Measurements from ENCODE around the gene UGGT1. TPM values are rescaled to one million over a fixed set of nuclear protein-coding genes. Genes with fewer than 3 reads are reported as not detected.
"Not testable (repeated sequence)": the region's sequence is repeated elsewhere in the genome, so short reads cannot be mapped to it uniquely, and the experiment has no call there.

The UGGT1 gene
- polyA plus RNA-seq, 1 donor (not counting 4 experiments of a cell fraction or from before 2014, with no cell fraction given): 26.7 TPM

DNA sequence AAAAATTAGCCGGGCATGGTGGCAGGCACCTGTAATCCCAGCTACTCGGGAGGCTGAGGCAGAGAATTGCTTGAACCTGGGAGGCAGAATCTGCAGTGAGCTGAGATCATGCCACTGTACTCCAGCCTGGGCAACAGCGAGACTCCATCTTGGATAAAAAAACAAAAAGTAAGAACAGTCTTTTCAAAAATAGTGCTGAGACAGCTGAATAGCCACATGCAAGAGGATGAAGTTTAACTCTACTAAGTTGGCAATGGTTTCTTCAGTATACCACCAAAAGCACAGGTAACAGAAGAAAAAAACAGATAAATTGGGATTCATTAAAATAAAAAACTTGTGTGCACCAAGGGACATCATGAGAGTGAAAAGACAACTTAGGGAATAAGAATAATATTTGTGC is 115.2 kb downstream of the UGGT1 start:
- FAIRE-seq (no peak), DNase-seq (ENCODE audit: low read depth, low spot score) (no peak)
- H3K27me3 ChIP-seq (ENCODE audit: control insufficient read depth, extremely low read depth, insufficient read depth, low read length): no peaks in the 10 kb centered on the region
- H4K20me1 ChIP-seq (ENCODE audit: control insufficient read depth, extremely low read depth, insufficient read depth, low read length): no peaks in the 10 kb centered on the region
- H3K9me1 ChIP-seq (ENCODE audit: control insufficient read depth, extremely low read depth, insufficient read depth, low read length): no peaks in the 10 kb centered on the region
- no peak overlapping the region for H3K4me3 ChIP-seq (ENCODE audit: control insufficient read depth in 2 of 3, extremely low read depth in 1 of 3, insufficient read depth in 2 of 3, low read depth in 1 of 3, low read length in 3 of 3)
- TF ChIP-seq, protein P1, sequence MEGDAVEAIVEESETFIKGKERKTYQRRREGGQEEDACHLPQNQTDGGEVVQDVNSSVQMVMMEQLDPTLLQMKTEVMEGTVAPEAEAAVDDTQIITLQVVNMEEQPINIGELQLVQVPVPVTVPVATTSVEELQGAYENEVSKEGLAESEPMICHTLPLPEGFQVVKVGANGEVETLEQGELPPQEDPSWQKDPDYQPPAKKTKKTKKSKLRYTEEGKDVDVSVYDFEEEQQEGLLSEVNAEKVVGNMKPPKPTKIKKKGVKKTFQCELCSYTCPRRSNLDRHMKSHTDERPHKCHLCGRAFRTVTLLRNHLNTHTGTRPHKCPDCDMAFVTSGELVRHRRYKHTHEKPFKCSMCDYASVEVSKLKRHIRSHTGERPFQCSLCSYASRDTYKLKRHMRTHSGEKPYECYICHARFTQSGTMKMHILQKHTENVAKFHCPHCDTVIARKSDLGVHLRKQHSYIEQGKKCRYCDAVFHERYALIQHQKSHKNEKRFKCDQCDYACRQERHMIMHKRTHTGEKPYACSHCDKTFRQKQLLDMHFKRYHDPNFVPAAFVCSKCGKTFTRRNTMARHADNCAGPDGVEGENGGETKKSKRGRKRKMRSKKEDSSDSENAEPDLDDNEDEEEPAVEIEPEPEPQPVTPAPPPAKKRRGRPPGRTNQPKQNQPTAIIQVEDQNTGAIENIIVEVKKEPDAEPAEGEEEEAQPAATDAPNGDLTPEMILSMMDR (optimal IDR thresholded peaks at IDR 0.05 in 1 of 3, IDR thresholded peaks at IDR 0.05 in 1 of 3, conservative IDR thresholded peaks at IDR 0.05 in 1 of 3; ENCODE audit: extremely low read depth in 1 of 3, insufficient read depth in 2 of 3, low read length in 3 of 3): no peak
- TF ChIP-seq EZH2 (IDR thresholded peaks at IDR 0.05; ENCODE audit: low read length): no peak
- no peak overlapping the region for H2AFZ ChIP-seq (ENCODE audit: control insufficient read depth, low read length)
- no peaks in the 10 kb centered on the region for H3K4me1 ChIP-seq (ENCODE audit: control insufficient read depth, extremely low read depth, insufficient read depth, low read length)
- dilution Hi-C loops (cut with MboI; ENCODE audit: extremely low pct_ligation_motif_present, low sequenced_read_pairs): no loop called here
- H3K36me3 ChIP-seq (ENCODE audit: control insufficient read depth in 2 of 2, extremely low read depth in 1 of 2, insufficient read depth in 2 of 2, low read length in 2 of 2): no peaks in the 10 kb centered on the region
- no peaks in the 10 kb centered on the region for H3K9me3 ChIP-seq (ENCODE audit: control insufficient read depth, low read depth, low read length)
- no peak overlapping the region for H3K9ac ChIP-seq (ENCODE audit: control insufficient read depth, extremely low read depth, insufficient read depth, low read length)
- H3K4me2 ChIP-seq (ENCODE audit: control insufficient read depth, extremely low read depth, insufficient read depth, low read depth, low read length): no peak overlapping the region
- H3K79me2 ChIP-seq (ENCODE audit: control insufficient read depth, insufficient read depth, low read length): no peaks in the 10 kb centered on the region
- H3K27ac ChIP-seq (ENCODE audit: control insufficient read depth, insufficient read depth, low read length): no peak overlapping the region

DNA sequence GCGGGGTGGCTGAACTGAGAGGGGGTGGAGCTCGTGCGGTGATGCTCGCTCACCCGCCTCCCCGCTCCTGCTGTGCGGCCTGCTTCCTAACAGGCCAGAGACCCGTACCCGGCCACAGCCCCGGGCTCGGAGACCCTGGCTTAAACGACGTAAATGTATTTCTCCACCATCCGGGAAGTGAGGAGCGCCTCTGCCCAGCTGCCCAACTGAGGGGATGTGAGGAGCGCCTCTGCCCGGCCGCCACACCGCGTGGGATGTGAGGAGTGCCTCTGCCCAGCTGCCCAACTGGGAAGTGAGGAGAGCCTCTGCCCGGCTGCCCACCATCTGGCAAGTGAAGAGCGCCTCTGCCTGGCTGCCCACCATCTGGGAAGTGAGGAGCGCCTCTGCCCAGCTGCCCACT is 117.0 kb downstream of the UGGT1 start:
- FAIRE-seq (no peak), DNase-seq (ENCODE audit: low read depth, low spot score) (no peak)
- Histone ChIP-seq H3K9me3 (ENCODE audit: control insufficient read depth, low read depth, low read length) (no peaks in the 10 kb centered on the region), H3K9ac (ENCODE audit: control insufficient read depth, extremely low read depth, insufficient read depth, low read length) (no peak overlapping the region), H3K9me1 (ENCODE audit: control insufficient read depth, extremely low read depth, insufficient read depth, low read length) (no peaks in the 10 kb centered on the region), H2AFZ (ENCODE audit: control insufficient read depth, low read length) (no peak overlapping the region), H3K4me2 (ENCODE audit: control insufficient read depth, extremely low read depth, insufficient read depth, low read depth, low read length) (no peak overlapping the region), H3K27ac (ENCODE audit: control insufficient read depth, insufficient read depth, low read length) (no peak overlapping the region), H3K4me3 (ENCODE audit: control insufficient read depth in 2 of 3, extremely low read depth in 1 of 3, insufficient read depth in 2 of 3, low read depth in 1 of 3, low read length in 3 of 3) (no peak overlapping the region), H3K36me3 (ENCODE audit: control insufficient read depth in 2 of 2, extremely low read depth in 1 of 2, insufficient read depth in 2 of 2, low read length in 2 of 2) (no peaks in the 10 kb centered on the region), H4K20me1 (ENCODE audit: control insufficient read depth, extremely low read depth, insufficient read depth, low read length) (no peaks in the 10 kb centered on the region), H3K79me2 (ENCODE audit: control insufficient read depth, insufficient read depth, low read length) (no peaks in the 10 kb centered on the region), H3K4me1 (ENCODE audit: control insufficient read depth, extremely low read depth, insufficient read depth, low read length) (no peaks in the 10 kb centered on the region), H3K27me3 (ENCODE audit: control insufficient read depth, extremely low read depth, insufficient read depth, low read length) (no peaks in the 10 kb centered on the region)
- TF ChIP-seq, protein P1 (optimal IDR thresholded peaks at IDR 0.05 in 1 of 3, IDR thresholded peaks at IDR 0.05 in 1 of 3, conservative IDR thresholded peaks at IDR 0.05 in 1 of 3; ENCODE audit: extremely low read depth in 1 of 3, insufficient read depth in 2 of 3, low read length in 3 of 3): no peak
- no peak for TF ChIP-seq EZH2 (IDR thresholded peaks at IDR 0.05; ENCODE audit: low read length)
- dilution Hi-C loops (cut with MboI; ENCODE audit: extremely low pct_ligation_motif_present, low sequenced_read_pairs): no loop called here

DNA sequence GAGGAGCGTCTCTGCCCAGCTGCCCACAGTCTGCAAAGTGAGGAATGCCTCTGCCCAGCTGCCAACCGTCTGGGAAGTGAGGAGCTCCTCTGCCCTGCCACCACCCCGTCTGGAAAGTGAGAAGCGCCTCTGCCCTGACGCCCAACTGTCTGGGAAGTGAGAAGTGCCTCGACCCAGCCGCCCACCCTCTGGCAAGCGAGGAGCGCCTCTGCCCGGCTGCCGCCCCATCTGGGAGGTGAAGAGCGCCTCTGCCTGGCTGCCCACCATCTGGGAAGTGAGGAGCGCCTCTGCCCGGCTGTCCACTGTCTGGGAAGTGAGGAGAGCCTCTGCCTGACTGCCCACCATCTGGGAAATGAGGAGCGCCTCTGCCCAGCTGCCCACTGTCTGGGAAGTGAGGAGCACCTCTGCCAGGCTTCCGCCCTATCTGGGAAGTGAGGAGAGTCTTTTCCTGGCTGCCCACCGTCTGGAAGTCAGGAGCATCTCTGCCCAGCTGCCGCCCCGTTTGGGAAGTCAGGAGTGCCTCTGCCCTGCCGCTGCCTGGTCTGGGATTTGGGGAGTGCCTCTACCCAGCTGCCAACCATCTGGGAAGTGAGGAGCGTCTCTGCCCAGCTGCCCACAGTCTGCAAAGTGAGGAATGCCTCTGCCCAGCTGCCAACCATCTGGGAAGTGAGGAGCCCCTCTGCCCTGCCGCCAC is 117.8 kb downstream of the UGGT1 start:
- H3K4me3 ChIP-seq (ENCODE audit: control insufficient read depth in 2 of 3, extremely low read depth in 1 of 3, insufficient read depth in 2 of 3, low read depth in 1 of 3, low read length in 3 of 3); FAIRE-seq; H3K36me3 ChIP-seq (ENCODE audit: control insufficient read depth in 2 of 2, extremely low read depth in 1 of 2, insufficient read depth in 2 of 2, low read length in 2 of 2); H4K20me1 ChIP-seq (ENCODE audit: control insufficient read depth, extremely low read depth, insufficient read depth, low read length); H3K9me1 ChIP-seq (ENCODE audit: control insufficient read depth, extremely low read depth, insufficient read depth, low read length); H3K4me1 ChIP-seq (ENCODE audit: control insufficient read depth, extremely low read depth, insufficient read depth, low read length); H2AFZ ChIP-seq (ENCODE audit: control insufficient read depth, low read length); H3K27ac ChIP-seq (ENCODE audit: control insufficient read depth, insufficient read depth, low read length); H3K9me3 ChIP-seq (ENCODE audit: control insufficient read depth, low read depth, low read length); H3K4me2 ChIP-seq (ENCODE audit: control insufficient read depth, extremely low read depth, insufficient read depth, low read depth, low read length); H3K27me3 ChIP-seq (ENCODE audit: control insufficient read depth, extremely low read depth, insufficient read depth, low read length); DNase-seq (ENCODE audit: low read depth, low spot score); H3K9ac ChIP-seq (ENCODE audit: control insufficient read depth, extremely low read depth, insufficient read depth, low read length); H3K79me2 ChIP-seq (ENCODE audit: control insufficient read depth, insufficient read depth, low read length); dilution Hi-C loops (cut with MboI; ENCODE audit: extremely low pct_ligation_motif_present, low sequenced_read_pairs): not testable (repeated sequence)

Data from keratinocyte (primary cell).